Pulmonary artery endothelial cell (primary cell): ENCODE data around the gene NPR1. TPM values are rescaled to one million over a fixed set of nuclear protein-coding genes. Genes with fewer than 3 reads are reported as not detected.
A peak's percentile ranks its signal among the peaks of the same experiment; 100 is the strongest.
"Not testable (repeated sequence)": the region's sequence is repeated elsewhere in the genome, so short reads cannot be mapped to it uniquely, and the experiment has no call there.

Source experiments
- DNase-seq: peaks from one replicate; pipeline ENCODE4 v3.0.0-alpha.2; 2011; ENCODE audit warnings: low read depth, low spot score
- total RNA-seq: library from RNA; depleted of rRNA; stranded (reverse); fragments of >200 nt; gene quantifications from 2 replicates; pipeline ENCODE4 v1.2.3, GENCODE V29; 2014

Gene NPR1
- total RNA-seq, 1 donor from 2014 or later, result 18.5 TPM

DNA sequence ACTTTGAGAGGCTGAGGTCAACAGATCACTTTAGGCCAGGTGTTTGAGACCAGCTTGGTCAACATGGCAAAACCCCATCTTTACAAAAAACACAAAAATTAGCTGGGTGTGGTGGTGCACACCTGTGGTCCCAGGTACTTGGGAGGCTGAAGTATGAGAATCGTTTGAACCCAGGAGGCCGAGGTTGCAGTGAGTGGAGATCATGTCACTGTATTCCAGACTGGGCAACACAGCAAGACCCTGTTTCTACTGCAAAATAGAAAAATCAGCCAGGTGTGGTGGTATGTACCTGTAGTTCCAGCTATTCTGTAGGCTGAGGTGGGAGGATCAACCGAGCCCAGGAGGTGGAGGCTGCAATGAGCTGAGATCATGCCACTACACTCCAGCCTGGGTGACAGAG is 45.2 kb downstream of the NPR1 start:
- no peak for DNase-seq

DNA sequence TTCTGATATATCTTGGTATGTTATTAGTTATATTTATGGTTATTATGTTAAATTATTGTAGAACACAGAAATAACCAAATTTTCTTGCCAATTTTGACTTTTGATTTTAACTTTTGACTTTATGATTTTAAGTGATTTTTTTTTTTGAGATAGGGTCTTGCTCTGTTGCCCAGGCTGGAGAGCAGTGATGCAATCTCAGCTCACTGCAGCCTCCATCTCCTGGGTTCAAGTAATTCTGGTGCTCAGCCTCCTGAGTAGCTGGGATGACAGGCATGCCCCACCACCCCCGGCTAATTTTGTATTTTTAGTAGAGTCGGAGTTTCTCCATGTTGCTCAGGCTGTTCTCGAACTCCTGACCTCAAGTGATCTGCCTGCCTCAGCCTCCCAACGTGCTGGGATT is 46.1 kb downstream of the NPR1 start:
- DNase-seq, result not testable (repeated sequence)

DNA sequence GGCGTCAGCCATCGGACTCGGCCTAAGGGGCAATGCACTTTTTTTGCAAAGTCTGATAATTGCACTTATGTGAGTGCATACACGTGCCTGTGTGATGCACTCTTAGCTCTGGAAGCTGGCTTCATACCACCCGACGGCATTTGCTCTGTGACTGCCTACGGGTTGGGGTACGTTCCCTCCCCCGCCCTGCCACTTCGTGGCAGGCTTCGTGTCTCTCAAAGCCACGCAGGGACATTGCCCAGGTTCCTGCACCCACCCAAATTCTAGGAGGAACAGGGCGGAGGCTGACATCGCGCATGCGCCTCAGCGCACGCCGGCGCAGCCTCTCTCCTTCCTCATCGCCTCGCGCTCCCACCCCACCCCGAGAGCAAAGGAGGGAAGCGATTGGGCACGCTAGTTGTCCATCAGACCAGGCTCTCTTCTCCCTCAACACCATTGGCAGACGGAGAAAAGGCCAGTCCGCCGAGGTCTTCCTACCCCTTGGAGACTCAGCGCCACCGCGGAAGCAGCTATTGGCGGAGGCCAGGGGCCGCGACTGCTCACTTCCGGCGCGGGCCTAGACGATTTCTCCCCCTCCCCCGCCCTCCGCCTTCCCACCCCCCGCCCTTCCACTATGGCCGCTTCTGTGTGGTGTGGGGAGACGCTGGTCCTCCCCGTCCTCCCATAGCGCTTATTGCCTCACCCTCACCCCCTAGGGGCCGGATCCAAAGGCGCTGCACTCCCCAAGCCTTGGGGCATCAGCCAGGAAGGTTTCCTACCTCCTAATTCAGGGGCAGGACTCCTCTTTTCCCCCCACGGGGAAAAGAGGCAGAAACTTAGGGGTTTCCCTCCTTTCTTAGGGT is 49.2 kb downstream of the NPR1 start, which contains the start of gene INTS3:
Gene INTS3 (plus strand): TSS at position 588 of the 842 bp plus-strand sequence. CDS start 585 bp downstream, outside the sequence.
- peak; percentile 100 for DNase-seq

DNA sequence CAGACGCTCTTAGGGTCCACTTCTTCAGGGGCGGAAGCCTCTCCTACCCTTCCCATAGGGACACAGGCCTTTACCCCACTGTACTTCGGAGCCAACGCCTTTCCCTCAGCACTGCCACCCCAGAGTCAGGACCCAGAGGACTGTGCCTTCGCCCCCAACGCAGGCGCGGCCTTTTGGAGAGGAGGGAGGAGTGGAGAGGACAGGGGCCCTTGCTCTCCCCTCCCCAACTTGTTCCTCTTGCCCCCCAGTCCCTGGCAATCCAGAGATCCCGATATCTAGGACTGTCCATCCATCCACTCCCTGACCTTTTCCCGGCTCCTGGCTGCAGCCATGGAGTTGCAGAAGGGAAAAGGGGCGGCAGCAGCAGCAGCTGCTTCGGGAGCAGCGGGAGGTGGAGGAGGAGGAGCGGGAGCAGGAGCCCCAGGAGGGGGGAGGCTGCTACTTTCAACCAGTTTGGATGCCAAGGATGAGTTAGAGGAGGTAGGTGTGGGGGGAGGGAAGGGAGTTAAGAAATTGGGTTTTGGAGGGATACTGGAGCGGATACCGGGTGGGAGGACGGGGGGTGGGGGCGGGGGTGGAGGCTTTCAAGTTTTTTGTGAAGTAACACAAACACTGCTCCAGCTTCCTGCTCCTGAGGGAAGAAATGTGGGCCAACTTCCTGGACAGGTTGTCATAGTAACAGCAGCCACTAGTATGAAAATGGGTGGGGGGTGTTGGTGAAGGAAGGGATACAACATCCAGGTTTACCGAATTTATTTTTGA is 50.0 kb downstream of the NPR1 start:
- DNase-seq, result no peak

DNA sequence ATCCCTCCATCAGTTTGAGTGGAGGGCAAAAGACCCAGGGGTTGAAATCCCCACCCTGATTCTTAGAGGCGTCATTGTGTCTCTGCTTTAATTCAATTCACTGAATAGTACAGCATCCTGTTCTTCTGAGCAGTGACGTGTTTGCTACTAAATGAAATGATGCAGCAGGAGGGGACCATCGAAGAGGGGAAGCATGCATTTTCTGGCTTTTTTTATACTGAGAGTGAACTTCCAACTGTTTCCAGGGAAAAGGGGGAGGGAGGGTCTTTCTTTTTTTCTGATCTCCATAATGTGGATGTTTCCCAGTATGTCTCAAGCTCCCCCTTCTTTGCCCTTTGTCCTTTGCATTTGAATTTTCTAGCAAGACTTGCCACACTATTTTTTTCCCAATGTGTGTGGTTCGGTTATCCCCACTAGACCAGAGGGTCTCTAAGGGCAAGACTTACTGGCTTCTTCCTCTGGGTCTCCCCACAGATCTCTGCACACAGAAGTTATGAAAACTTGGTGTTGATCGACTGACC is 52.0 kb downstream of the NPR1 start:
- DNase-seq, result no peak

DNA sequence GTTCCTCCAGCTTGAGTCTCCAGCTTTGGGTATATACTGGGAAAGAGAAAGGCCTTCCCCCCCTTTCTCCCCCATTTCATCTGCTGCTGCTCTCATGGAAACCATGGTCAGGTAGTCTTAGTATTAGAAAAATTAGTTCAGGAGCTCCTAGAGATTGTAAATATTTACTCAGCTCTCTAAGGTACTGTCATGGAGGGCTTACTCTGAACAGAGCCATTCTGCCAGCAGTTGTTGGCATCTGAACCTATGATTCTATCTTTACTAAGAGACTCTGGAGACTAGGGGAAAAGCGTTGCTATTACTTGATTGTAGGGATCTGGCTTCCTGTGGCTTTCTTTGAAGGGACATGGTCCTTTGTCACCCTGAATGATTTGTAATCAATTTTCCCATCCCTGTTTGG is 55.5 kb downstream of the NPR1 start:
- DNase-seq, result no peak

DNA sequence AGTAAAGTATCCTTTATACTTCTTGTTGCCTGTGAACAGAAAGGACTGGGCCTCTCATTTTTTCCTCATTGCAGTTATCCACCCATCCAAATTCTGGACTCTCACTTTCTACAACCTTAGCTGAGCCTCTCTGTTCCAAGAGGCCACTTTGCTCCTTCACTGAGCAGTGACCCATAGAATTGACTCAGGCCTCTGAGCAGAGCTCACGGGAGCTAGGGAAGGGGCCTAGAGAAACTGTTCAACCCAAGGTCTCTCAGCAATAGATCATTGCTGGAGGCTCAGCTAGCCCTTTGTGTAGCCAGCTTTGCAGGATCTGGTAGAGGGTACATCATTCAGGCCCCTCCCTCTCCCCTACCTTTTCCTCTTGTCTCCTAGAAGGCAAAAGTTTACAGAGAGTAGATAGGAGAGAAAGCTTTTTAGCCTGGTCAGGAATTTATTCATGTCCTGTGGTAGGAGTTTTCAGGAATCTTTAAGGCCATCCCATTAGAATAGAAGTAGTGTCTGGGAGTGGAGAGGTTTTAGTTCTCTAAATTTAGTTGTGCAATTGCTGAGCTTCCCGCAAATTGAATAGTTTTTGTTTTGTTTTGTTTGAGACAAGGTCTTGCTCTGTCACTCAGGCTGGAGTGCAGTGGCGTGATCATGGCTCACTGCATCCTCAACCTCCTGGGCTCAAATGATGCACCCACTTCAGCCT is 56.1 kb downstream of the NPR1 start:
- DNase-seq, result no peak

DNA sequence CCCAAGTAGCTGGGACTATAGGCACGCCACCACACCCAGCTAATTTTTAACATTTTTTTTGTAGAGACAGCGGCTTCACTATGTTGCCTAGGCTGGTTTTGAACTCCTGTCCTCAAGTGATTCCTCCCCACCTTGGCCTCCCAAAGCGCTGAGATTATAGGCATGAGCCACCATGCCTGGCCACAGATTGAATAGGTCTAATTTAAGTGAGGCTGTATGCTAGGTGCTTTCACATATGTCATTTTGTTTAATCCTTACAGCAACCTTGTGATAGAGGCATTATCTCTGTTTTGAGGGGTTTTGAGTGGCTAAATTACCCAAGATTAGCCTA is 56.6 kb downstream of the NPR1 start:
- DNase-seq, result no peak

DNA sequence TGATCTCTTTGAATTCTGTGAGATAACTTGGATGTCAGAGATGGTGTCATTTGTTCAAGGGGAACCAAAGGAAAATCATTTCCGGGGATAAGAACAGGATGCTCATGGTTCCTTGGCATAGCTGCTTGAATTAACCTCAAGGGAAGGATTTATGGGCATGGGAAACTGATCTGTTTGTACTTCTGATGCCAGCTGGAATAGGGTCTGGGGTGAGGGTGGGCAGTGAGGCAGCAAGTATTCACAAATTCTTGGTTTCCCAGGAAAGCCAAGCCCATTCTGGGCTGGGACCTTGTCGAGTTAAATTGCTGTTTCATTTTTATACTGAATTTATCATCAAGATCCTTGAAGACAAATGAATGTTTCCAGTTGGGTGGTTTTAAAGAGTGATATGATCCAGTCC is 63.5 kb downstream of the NPR1 start:
- DNase-seq, result no peak

DNA sequence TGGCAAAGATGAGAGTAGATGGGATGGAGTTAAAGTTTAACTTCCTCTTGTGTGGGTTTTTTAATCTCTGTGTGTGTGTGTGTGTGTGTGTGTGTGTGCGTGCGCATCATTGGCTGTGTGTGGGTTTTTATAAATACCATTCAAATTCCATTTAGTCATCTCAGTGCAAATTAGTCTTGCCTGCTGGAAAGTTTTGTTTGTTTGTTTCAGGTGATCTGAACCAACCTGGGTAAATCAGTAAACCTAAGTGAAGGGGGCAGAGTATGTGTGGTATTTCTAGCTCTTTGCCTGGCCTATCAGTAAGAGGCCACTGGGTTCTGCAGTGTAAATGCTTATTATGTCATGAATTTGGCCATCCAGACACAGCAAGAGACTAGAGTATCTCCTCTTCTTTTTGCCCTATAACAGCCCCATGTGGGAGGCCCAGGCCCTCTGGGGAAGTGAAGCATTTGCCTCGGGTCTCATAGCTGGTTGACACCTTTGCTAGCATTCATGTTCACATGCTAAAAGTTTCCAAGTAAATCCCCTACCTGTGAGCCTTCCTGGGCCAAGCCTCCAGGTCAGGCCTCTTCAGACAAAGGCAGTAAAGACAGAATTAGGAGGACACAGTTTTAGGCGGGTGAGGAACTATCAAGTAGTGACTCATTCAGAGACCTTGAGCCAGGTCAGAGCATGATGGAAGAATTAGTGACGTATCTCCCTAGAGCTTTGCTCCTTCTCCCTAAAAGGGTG is 64.1 kb downstream of the NPR1 start:
- DNase-seq, result no peak

Other genes with a start within 250 kb of the NPR1 start
- gene S100A7, start 218.0 kb upstream of the NPR1 start, total RNA-seq, result not detected in 2 replicates
- gene S100A6, start 142.7 kb upstream of the NPR1 start, total RNA-seq, result 527 and 1,896 TPM in 2 replicates
- gene S100A5, start 137.8 kb upstream of the NPR1 start, total RNA-seq, result not detected in 2 replicates
- 0.60 and 0.66 TPM in 2 replicates for gene S100A4, start 132.9 kb upstream of the NPR1 start, total RNA-seq
- gene S100A3, start 129.4 kb upstream of the NPR1 start, total RNA-seq, result 0.66 and 0.85 TPM in 2 replicates
- gene S100A2, start 112.8 kb upstream of the NPR1 start, total RNA-seq, result 1.6 and 2.2 TPM in 2 replicates
- 689 and 738 TPM in 2 replicates for gene S100A16, start 65.6 kb upstream of the NPR1 start, total RNA-seq
- 0.14 and 0.20 TPM in 2 replicates for gene S100A14, start 62.4 kb upstream of the NPR1 start, total RNA-seq
- gene S100A13, start 51.2 kb upstream of the NPR1 start, total RNA-seq, result 62.6 and 153 TPM in 2 replicates
- gene S100A1, start 50.3 kb upstream of the NPR1 start, total RNA-seq, result not detected in 2 replicates
- 27.6 and 42.4 TPM in 2 replicates for gene CHTOP, start 44.6 kb upstream of the NPR1 start, total RNA-seq
- gene SNAPIN, start 20.0 kb upstream of the NPR1 start, total RNA-seq, result 60.6 and 61.7 TPM in 2 replicates
- 295 and 331 TPM in 2 replicates for gene ILF2, start 7.7 kb upstream of the NPR1 start, total RNA-seq
- 20.7 and 37.0 TPM in 2 replicates for gene INTS3, start 49.4 kb downstream of the NPR1 start, total RNA-seq
- 24.5 and 26.0 TPM in 2 replicates for gene SLC27A3, start 96.7 kb downstream of the NPR1 start, total RNA-seq
- gene GATAD2B, start 244.3 kb downstream of the NPR1 start, total RNA-seq, result 4.2 and 4.7 TPM in 2 replicates